Kidney capillary endothelial cell (primary cell): Measurements from ENCODE around the gene PIP5K1B.
A peak's percentile ranks its signal among the peaks of the same experiment; 100 is the strongest.

Experiments
- DNase-seq: peaks from one replicate; pipeline ENCODE4 v3.0.0-alpha.2; 2018; ENCODE audit warnings: low spot score

The PIP5K1B gene

DNA sequence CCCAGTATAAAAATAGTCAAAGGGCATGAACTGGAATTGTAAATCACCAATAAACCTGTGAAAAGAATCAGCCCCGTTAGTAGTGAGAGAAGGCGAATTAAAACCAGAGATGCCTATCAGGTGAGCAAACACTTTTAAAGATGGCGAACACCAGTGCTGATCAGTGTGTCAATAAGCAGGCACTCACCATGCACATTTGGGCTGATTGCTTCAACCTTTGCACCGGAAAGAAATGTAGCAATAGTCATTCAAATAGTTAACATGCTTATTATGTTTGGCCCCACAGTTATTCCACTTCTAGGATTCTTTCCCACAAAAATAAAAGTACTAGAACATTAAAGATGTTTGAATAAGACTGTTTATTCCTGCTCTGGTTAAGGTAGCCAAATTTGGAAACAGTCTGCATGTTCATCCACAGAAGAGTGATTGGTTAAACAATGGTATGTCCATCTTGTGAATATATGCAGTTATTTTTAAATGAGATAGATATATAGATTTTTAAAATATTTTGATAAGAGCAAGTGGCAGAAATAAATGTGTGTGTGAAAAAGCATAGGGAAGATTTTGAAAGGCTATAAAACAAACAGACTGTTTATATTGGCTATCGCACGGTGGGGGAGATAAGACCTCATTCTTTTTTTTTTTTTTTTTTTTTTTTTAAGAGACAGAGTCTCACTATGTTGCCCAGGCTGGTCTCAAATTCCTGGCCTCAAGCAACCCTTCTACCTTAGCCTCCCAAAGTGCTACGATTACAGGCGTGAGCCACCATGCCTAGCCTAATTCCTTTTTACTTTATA is 112.2 kb downstream of the PIP5K1B start:
- DNase-seq: no peak

DNA sequence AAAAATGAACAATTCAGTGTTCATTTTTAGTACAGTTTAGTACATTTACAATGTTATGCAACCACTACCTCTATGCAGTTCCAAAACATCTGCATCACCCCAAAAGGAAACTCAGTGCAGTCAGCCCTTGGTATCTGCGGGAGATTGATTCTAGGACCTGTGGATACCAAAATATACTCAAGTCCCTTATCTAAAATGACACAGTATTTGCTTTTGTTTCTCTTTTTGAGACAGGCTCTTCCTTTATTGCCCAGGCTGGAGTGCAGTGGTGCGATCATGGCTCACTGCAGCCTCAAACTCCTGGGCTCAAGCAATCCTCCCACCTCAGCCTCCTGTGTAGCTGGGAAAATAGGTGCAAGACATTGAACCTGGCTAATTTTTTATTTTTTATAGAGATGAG is 114.0 kb downstream of the PIP5K1B start:
- DNase-seq: no peak

DNA sequence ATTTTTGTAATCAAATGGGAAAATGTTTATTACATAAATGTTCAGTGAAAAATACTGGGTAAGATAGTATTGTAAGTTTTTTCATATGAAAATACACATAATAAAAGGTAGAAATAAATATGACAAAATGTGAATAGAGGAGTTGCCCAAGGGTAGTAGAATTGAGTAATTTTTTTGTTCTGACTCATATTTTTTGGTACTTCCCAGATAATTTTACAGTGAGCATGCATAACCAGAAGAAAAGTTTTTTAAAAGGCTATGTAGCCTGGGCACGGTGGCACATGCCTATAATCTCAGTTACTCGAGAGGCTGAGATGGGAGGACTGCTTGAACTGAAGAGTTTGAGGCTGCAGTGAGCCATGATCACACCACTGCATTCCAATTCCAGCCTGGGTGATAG is 116.9 kb downstream of the PIP5K1B start:
- DNase-seq: no peak

DNA sequence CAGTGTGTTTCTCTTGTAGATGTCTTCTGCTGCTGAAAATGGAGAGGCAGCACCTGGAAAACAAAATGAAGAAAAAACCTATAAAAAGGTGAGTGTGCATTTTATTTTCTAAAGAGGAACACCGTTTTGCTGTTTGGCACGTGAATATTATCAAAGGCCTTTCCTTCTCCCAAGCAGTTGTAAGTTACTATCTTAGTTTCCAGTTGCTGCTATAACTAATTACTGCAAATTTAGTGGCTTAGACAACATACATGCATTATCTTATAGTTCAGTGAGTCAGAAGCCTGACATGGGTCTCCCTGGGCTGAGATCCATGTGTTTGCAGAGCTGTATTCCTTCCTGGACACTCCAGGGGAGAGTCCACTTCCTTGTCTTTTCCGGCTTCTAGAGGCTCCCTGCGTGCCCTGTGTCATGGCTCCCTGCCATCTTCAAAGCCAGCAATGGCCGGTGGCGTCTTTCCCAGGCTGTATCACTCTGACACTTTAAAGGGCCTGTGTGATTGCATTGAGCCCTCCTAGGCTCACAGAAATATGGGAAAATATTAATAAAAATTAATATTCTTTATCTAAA is 117.6 kb downstream of the PIP5K1B start:
- DNase-seq: peak; percentile 27

DNA sequence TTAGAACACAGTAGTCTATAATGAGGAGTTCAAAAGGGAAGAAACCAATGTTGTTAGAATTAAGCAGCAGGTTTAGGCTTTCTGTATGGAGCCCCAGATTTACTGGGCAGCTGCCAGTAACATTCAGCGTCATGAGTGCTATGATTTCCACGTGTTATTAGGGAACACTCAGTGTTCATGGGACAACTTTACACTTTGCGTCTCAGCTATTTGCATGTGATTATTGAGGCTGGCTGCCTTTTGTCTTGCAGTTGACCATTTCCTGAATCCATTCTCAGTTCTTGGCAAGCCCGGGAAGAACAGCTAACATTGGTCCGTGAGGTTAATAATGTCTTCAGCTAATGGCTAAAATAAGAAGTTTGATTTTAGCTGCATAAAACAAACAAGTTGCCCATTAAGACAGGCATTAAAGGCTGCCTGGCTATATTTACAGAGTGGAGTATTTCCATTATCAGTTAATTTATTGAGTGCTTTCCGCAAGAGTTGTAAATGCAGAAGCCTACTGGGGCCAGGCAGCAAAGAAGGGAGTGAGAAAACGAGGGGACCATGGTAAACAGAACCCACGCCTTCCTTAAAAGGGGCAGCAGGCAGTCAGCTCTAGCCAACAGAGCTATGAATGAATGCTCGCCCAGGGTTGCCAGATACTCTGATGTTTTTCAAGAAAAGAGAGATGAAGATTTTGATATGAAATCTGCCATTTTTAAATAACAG is 120.9 kb downstream of the PIP5K1B start:
- DNase-seq: no peak

DNA sequence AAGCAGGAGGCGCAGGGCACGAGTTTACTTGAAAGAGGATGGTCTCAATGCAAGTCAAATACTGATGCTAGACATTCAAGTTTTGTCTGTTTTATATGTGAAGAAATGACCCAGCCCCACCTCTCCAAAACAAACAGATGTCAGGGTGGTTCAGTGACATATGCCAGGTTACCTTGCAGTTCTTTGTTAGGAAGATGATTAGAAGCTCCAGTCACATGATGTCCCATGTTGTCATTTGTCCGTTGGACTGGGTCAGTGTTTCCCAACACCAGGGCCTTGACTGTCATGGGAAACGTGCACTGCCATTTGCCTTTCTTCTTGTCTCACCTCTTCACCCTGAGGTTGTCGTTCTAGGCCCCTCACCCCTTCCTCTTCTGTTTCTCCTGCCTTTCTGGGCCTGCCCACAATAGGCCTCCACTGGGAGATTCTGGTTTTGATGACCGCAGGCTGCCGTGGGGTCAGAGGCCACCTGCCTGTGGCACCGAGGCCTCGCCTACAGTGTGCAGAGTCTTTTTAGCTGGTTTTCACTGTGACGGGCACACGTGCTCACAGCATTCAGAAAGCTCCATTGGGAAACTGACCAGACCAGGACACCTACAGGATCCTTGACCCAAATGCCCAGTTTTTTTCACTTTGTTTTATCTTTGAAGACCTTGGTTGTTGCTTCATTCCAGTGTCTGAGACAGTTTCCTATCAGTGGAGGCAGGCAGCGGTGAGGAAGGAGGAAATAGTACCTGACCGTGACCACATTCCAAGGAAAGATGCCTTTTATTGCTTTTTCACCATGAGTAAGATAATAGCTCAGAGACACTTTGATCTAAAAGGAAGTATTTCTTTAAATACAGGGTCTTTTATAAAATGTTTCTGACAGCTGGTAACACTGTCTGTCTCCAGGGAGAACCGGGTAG is 123.1 kb downstream of the PIP5K1B start:
- DNase-seq: no peak

DNA sequence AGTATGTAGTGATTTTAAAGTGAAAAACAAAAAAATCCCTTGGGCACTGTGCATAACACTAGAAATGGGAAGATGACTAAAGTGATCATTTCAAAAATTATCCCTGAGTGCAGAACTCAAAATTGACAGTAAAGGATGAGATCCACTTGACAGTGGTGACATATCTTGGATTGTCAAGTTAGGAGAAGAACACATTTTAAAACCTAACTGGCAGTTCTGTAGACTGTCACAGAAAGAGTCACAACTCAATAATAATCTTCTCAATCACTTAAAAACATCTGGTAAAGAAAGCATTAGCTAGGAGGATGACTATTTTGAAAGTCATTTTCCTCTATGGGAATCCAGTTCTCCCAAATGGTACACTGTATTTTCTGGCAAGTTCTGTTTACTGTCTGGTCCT is 127.1 kb downstream of the PIP5K1B start:
- DNase-seq: no peak

DNA sequence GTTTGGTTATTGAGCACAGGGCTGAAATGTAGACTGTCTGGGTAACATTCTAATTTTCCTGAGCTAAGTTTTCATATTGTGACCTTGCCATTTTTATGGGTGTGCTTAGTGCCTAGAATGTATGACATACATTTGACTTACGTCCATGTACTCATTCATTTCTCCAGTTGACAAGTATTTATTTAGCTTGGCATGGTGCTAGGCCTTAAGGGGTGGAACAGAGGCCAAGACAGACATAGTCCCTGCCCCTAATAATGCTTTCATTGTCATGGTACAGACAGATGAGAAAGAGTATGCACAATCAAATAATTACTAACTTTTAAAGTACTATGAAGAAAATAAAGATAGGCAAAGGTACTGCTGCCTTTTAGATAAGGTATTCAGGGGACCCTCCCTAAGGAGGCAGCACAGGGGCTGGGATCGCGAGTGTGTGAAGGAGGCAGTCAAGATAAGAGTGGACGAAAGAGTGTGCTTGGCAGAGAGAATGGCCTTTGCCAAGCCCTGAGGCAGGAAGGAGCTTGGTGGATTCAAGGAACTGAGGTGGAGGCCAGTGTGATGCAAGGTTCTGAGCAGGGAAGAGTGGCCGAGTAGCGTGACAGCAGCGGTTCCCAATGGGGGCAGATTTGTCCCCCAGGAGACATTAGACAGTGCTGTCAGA is 128.0 kb downstream of the PIP5K1B start:
- DNase-seq: no peak

DNA sequence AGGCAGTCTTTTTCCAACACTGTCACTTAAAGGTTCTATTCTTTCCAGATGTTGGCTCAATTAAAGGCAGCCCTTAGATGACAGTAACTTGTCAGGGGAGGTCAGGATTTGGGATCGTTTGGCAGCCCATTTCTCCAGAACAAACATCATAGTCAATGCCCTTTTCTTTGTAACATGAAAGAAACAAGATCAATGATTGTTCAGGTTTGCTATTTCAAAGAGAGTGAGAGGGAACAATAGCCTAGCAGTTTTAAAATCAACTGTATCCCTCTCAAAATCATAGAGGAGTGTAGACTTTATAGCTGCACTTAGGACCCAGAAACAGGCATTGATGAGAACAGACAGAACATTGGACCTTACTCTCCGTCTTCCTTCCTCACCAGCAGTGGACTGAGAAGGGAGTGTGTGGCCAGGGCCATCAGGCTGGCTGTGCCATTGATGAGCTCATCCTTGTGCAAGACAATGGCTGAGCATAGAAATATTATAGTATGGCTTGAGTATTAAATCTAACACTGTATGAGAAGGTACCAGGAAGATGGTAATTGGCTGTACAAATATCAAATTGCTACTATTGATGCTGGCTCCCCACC is 130.0 kb downstream of the PIP5K1B start:
- DNase-seq: no peak

DNA sequence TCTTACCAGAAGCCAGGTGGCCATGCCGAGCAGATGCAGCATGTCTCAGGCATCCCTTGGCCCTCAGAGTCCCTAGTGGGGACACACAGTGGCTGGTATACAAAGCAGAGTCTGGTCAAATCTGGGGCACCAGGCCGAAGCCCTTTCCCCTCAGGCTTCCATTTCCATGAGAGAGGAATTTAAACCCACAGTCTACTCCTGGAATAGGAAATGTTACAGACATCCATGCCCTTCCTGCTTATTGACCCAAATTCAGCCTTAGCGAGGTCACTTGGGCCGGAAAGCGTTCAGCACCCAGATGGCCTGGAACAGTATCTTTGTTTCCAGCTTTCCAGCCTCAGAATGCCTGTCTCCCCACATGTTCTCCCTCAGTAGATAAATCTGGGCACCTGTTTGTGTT is 131.7 kb downstream of the PIP5K1B start:
- no peak for DNase-seq

DNA sequence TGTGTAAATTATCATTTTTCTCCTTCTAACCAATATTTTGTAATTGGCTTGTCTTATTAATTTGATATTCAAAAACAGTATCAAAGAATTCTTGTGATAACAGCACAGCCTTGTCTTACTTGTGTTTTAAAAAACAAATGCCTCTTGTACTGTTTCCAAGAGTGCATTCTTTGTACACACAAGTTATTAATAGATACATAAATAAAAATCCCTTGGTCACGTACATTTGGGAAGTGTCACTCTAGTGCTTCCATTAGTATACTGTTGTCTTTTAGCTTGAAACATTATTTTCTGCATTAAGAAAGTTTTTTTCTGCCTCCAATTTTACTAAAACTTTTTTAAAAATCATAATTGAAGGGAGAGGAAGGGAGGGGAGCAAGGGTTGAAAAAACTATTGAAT is 133.2 kb downstream of the PIP5K1B start:
- no peak for DNase-seq

DNA sequence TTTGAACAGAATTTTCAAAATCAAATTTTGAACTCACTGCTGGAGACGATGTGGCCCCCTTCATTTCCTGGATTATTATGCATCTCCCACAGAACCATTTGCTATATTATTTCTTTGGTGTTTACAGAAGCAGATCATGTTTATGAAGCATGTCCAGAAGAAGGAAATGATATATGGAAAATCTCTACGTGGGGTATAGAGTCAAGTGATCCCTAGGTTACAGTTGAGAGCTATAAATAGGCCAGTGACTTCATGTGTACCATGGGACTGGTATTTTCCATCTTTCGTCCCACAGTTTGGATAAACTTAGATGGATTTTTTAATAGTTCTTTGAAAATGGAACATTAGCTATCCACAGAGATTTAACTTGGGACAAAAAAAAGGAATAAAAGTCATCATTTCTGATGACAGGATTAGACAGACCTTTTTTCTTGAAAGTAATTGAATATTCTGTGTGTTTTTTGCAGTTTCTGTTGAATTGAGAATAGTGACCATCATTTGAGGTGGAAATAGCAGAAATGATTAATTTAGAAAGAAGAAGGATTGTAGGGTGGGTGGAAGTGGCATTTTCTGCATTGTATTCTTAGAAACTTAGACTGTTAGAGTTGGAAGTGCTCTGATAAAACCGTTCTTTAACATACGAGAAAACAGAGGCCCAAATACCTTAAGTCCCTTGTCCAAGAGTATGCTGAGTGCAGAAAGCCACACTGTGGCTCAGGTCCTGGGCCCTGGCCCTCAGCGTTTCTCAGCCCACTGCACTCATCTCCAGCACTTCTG is 136.4 kb downstream of the PIP5K1B start:
- no peak for DNase-seq

DNA sequence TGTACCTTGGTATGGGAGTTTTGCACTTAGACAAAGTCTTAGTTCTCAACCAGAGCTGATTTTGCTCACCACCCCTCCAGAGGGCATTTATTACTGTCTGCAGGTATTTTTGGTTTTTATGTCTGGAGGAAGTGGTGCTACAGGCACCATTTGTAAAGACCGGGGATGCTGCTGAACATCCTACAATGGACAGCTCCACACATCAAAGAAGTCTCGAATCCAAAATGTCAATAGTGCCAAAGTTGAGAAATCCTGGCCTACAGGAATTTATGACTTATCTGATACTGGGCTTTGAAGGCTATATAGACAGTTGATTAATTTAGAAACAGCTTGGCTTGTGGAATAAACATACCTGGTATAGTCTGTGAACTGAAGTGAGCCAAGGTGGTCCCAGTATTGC is 137.5 kb downstream of the PIP5K1B start:
- no peak for DNase-seq

DNA sequence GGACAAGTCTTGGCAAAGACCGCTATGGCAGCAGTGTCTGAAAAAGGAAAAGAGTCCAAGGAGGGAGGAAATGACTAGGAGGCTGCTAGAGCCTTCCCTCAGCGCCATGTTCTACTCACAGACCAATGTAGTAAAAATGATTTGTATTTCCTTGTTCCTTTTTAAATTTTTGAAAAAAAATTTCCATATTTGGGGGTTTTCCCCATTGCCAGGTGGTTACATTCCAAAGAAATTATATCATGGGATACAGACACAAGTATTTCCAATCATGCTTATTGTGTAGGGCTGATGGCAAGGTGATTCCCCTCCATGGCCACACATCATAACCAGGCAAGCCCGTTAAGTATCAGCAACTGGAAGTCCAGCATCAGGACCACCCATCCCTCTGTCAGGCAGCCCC is 138.2 kb downstream of the PIP5K1B start:
- no peak for DNase-seq

DNA sequence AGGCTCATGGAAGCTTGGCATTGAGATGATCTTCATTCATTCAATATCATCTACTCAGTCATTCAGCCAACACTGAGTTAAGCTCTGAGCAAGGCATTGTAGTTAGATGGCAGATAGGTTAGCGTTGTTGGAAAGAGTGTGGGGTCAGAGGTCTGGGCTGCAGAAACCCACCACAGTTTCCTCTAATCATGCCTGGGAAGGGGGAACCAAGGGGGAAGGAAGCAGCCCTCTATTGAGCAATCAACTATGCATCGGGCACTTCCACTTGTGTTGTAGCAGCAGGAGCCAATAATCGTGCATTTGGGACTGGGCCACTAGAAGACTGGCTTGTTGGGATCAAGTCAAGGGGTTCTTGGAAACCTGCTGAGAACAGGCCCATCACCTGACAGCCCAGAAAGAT is 139.1 kb downstream of the PIP5K1B start:
- DNase-seq: no peak

DNA sequence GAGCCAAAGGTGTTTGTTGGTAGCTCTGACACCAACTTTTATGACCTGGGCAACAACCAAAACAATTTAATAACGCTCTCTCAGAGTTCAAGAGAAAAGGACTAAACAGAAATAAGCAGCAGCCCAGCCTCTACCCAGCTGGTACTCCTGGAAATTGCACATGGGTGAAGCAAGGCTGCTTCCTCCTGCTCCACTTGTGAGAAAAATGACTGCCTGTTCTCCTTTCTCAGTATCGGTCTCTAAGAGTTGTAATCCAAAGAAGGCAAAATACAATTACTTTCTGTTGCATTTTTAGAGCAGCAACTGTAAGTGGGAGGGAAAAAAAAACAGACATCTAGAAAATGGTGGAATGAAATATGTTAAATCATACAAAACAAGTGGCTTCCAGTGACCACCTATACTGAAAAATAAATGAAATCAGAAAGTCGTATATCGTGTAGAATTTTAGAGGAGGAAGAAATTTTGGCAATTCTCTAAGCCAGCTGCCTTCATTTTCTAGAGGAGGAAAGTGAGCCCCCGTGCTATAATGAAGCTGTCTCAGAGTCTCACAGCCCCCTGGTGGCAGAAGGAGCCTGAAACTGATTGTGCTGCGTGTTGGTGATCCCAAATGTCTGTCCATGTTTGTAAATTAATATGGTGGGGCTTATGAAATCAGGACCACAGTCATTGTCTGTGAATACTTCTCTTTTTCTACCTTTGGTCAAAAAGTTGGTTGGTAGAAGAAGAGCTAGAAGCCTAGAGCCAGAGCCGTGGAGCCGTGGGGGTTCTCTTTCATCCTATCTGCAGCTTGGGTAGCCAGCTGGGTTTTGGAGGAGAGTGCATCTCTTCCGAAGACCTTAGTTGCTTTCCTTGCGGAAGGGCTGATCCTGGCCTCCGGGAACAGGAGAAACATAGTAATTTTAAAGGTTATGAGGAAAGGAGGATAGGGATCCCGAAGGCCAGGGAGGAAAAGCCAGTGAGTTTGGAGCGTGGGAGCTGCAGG is 139.9 kb downstream of the PIP5K1B start:
- peak; percentile 5 for DNase-seq

DNA sequence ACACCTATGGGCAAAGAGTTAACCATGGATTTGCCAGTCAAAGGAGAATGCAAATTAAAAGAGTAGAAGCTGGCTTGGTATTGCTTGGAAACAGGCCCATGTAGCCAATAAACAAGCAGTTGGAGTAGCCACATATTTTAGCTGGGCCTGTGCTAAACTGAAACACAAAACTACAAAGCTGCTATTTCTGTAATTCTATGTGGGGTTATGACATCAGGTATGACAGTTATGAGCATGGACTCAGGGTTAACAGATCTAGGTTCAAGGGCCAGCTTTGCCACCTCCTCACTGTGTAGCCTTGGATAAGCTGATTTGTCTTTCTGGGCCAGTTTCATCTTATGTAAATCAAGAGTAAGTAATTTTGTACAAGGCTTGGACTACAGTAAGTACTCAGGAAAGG is 142.7 kb downstream of the PIP5K1B start:
- no peak for DNase-seq

DNA sequence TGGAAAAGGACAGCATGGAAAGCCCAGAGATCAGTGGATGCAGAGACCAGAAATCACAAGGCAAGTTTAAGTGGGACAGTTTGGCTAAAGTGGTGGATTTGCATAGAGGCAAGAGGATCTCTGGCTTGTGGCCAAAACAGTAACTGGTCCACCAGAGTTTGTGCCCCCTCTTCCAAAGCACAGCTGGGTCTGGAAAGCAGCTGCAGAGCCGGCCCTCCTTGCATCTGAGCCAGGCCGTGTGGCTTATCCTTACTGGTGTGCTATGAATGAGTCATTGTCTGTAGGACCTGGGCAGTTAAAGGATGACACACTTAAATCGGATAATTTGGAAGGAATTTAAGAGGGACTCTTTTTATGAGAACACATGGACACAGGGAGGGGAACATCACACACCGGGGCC is 146.6 kb downstream of the PIP5K1B start:
- DNase-seq: no peak

DNA sequence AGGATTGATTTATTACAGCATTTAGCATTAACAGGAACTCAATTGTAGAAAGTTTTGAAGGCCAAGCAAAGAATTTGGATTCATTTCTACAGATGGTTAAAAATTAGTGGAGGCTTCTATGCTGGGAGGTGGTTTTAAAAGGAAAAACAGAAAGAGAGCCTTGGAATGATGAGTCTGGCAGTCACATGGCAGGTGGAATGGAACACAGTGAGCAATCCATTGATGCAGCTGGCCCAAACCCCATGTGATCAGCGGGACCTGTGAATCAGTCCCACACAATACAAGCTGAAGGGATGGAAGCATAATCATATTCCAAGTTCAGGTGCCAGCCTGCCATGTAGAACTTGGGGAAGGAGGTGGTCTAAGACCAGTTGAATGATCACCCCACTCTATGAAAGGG is 147.9 kb downstream of the PIP5K1B start:
- no peak for DNase-seq
